ENCODE measurements around the gene WASF1.

WASF1 gene

GRCh38 chr6:110179406-110180227 lies at the start of gene WASF1:
Gene WASF1 (minus strand): TSS chr6:110179670. CDS start chr6:110127601, 52,069 bp downstream.
- peak; percentile 86 for FAIRE-seq

- FAIRE-seq, result no peak
These were observed 46.8 kb upstream of the WASF1 start for GRCh38 chr6:110226261-110226660.

GRCh38 chr6:110221738-110222137 lies 42.3 kb upstream of the WASF1 start:
- no peak for FAIRE-seq

- FAIRE-seq, result no peak
These were observed 37.8 kb upstream of the WASF1 start for GRCh38 chr6:110217266-110217665.

DNA sequence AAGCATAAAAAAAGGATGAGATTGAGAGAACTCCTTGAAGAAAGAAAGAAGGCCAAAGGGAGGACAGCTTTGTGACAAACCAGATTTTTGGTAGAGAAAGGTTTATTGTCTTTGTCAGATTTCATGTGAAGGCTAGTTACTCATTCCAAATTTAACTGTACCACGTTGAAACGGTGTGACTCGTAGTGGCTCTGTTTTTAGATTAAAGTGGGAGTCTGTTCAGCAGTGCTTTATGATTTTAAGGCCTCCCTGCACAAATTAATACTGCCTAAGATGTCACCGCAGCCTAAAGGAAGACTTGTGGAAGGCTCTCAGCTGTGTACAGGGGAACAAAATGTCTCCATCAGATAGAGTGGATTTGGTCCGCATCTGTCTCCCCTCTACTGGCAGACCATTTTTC lies 36.7 kb upstream of the WASF1 start:
- FAIRE-seq, result no peak

- no peak for FAIRE-seq
These were observed 34.9 kb upstream of the WASF1 start for GRCh38 chr6:110214338-110214737.

- no peak for FAIRE-seq
These were observed 32.3 kb upstream of the WASF1 start for GRCh38 chr6:110211753-110212152.

DNA sequence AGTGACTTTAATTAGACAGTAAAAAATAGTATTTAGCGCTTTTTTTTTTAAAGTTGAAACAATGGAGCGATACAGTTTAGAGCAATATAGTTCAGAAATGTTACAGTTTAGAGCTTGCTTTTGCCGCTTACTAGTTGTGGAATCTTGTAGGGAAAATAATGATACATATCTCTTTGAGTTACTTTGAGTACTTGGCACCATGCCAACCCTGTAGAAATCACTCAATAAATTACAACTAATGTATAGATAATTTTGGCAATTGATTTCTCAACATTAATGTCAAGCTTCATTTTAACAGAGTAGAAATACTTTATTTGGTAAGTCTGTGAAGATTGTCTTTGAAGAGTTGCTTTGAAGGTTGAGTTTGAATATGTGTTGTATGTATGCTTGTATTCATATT lies 28.2 kb upstream of the WASF1 start:
- no peak for FAIRE-seq

DNA sequence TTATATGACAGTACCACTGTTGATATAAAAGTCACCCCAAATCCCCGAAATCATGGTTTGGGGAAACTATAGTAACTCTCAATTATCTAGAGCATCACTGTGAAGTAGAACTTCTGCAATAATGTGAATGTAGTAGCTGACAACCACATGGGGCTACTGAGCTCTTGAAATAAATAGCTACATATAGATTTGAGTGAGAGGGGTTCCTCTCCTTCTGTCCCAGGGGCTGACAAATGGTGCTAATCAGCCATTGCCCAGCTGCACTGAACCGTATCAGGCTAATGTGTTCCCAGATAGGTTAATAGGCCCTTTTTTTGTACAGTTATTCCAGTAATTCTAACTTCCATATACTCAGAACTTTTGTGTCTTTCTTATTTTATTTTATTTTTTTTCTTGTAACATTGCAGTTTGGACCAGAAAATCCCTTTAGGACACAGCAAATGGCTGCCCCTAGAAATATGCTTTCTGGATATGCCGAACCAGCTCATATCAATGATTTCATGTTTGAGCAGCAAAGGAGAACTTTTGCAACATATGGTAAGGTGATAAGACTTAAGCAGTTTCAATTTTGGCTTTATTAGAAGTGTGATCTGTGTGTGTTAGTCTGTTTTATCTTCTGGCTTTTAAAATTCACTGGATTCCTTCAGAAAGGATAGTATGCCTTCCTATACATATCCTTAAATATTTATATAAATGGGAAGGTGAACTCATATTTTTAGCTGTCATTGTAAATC lies 21.8 kb upstream of the WASF1 start:
- FAIRE-seq, result no peak

GRCh38 chr6:110198561-110198960 lies 19.1 kb upstream of the WASF1 start:
- FAIRE-seq, result no peak

GRCh38 chr6:110196874-110197273 lies 17.4 kb upstream of the WASF1 start:
- peak; percentile 45 for FAIRE-seq

- FAIRE-seq, result no peak
These were observed 16.2 kb upstream of the WASF1 start for GRCh38 chr6:110195639-110196038.

DNA sequence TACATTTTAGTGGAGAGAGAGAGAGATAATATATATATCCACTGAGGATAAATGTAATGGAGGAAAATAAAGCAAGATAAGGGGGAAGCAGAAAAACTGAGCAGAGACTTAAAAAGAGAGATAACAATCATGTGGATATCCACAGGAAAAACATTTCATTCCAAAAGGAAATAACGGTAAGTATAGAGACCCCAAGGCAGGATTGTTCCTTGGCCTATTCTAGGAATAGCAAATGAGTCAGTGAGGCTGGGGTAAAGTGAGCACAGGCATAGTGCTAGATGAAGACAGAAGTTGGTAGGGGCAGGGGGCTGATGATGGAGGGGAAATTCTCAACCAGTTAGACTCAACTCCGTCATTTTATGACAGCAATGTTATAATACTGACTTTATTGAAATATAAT lies 12.0 kb upstream of the WASF1 start:
- FAIRE-seq, result no peak

- no peak for FAIRE-seq
These were observed 11.3 kb upstream of the WASF1 start for GRCh38 chr6:110190726-110191125.

DNA sequence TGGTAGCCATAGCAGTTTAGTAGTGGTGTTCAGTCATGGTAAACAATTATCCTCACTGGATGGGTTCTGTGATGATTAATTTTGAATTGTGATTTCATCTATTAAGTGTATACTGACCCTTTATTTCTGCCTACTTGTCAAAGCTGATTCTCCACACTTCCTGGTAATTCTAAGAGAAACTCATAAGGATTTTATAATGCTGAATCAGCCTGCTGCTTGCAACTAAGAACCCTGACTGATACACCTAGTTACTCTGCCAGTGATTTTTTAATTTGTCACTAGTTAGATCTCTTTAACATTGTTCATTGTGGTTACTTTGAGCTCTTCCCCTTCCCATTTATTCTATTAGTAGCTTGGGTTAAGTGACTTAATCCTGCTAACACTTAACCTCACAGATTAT lies 9.3 kb upstream of the WASF1 start:
- FAIRE-seq, result no peak

- no peak for FAIRE-seq
These were observed 6.4 kb upstream of the WASF1 start for GRCh38 chr6:110185879-110186278.

DNA sequence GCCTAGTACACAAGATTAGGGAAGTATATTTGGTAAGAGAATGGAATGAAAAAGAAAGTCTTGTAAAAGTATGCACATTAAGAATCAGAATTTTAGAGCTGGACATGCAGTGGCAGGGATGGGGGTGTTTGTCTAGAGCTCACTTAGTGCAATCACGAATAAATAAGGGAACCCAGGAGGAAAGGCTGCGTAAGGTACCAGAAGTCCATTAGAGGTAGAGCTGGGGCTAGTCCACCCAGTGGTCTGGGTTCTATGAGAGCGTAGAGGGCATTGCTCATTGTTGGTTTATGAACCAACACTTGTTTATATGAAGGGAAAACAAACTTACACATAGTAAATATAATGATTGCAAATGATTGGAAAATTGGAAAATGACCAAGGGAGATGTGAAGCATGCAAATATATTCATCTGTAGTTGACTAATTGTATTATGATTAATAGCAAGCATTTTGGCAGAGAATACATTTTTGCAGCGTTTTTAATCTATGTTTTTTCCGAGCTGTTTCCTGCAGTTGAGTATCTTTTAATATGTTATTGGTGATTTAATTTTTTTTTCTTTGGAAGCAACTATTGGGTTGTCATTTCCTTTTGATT lies 3.9 kb upstream of the WASF1 start:
- FAIRE-seq, result no peak

DNA sequence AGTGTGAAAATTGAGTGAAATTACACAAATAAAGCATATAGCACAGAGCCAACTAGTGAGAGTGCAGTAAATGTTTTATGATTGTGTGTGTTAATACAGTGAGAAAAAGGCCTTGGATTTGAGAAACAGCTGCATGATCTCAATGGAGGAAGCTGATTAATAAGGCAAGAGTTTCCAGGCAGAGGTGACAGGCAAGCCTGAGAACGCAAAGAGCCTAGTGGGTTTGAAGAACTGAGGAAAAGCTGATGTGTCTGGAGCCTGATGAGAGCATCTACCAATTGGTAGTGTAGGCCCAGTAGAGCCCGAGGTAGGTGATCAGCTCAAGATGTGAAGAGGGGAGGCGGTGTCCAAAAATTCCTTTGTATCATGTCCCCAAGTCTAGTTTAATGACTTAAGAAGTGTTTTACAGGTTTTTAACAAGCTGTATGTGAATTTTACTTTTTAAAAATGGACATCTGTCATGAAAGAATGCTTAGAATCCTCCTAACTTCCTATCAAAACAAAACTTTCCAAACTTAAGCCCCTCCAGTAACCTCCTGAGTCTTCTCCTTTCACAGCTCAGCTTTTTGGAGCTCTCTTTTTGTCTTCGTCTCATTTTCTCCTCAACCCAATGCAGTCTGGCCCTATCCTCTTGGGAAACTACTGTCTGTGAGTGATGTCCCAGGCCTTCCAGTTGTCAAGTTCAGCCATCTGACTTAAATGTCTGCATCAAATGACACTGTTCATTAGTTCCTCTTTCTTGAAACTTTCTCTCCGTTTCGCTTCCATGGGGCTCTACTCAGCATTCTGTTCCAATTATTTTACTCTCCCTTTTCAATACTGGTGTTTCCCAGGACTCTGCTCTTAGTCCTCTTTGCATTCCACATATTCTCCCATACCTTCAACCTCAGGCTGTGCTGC lies 1.9 kb upstream of the WASF1 start:
- no peak for FAIRE-seq

DNA sequence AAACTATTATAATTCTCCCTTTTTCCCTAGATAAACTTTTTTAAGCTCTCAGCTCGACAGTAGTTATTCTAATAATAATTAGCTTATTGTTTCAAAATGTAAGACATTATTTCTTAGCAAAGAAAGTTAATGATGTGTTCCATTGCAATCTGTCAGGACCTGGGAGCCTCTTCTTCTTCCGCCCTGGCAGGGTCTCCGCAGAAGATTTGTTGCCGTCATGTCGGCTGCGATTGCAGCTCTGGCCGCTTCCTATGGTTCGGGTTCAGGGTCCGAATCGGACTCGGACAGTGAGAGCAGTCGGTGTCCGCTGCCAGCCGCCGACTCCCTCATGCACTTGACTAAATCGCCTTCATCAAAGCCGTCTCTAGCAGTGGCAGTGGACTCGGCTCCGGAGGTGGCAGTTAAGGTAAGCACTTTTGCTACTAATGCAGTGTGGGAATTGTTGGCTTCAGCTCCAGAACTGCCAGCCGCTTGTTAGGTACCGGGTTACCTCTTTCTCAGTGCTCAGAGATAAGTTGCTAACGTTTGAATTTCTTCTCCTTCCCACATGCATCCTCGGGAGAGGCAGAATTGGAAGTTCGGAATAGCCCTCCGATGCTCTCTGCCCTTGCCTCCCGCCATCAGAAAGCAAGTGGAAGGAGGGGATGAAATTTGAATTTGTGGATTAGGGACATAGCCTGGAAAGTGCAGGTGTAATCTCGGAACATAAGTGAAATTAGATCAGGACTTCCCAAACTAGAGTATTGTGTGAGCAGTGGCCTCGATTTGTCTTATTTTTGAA lies 948 bp upstream of the WASF1 start, which contains the start of gene CDC40:
Gene CDC40, plus strand, starts transcription at position 200 of the 781 bp plus-strand sequence. Its CDS starts 18 bp downstream, at position 218.
- no peak for FAIRE-seq

GRCh38 chr6:110178626-110179405 lies 654 bp downstream of the WASF1 start:
- FAIRE-seq, result no peak

Measured in colon (tissue), 2 donors.